OCI-LY1 (cell line): Measurements from ENCODE around the gene DDX17.

Experiments
- H2AFZ ChIP-seq: fragments of 200-600 bp; sonication (generic), shearing (Covaris generic); 2 replicates; pipeline ENCODE4 v1.6.0; 2014; ENCODE audit warnings: antibody characterized with exemption, mild to moderate bottlenecking, low read length
- H3F3A ChIP-seq: fragments of 200-600 bp; sonication (generic), shearing (Covaris generic); 2 replicates; pipeline ENCODE4 v1.6.0; 2014; ENCODE audit warnings: mild to moderate bottlenecking, antibody characterized with exemption, low read length, moderate library complexity; ENCODE audit not compliant: insufficient read depth
- H3K27ac ChIP-seq: fragments of 200-600 bp; sonication (generic); 2 replicates; pipeline ENCODE4 v1.5.1; 2014; ENCODE audit warnings: low read length, mixed run types, mild to moderate bottlenecking, low read depth; ENCODE audit not compliant: poor library complexity, severe bottlenecking
- H3K27me3 ChIP-seq: fragments of 200-600 bp; sonication (generic); 2 replicates; pipeline ENCODE4 v1.6.0; 2014; ENCODE audit warnings: antibody characterized with exemption, mild to moderate bottlenecking, low read length, moderate library complexity; ENCODE audit not compliant: insufficient read depth
- H3K36me3 ChIP-seq: fragments of 200-600 bp; sonication (generic); 2 replicates; pipeline ENCODE4 v1.6.1; 2014; ENCODE audit warnings: mild to moderate bottlenecking, antibody characterized with exemption, low read length, moderate library complexity, mixed read lengths; ENCODE audit not compliant: insufficient read depth
- H3K4me1 ChIP-seq: fragments of 200-600 bp; sonication (generic); 2 replicates; pipeline ENCODE4 v1.5.1; 2014; ENCODE audit warnings: mild to moderate bottlenecking, low read length, moderate library complexity; ENCODE audit not compliant: insufficient read depth, severe bottlenecking
- H3K4me2 ChIP-seq: fragments of 200-600 bp; sonication (generic), shearing (Covaris generic); 2 replicates; pipeline ENCODE4 v1.6.1; 2014; ENCODE audit warnings: low read length
- H3K4me3 ChIP-seq: fragments of 200-600 bp; sonication (generic); 2 replicates; pipeline ENCODE4 v1.5.1; 2014; ENCODE audit warnings: low read length, low read depth, mild to moderate bottlenecking, mixed read lengths; ENCODE audit not compliant: poor library complexity, severe bottlenecking
- H3K79me2 ChIP-seq: fragments of 200-600 bp; shearing (Covaris generic); 2 replicates; pipeline ENCODE4 v1.6.1; 2016; ENCODE audit warnings: mixed run types, low read length, mixed read lengths; ENCODE audit not compliant: insufficient read depth
- H3K9ac ChIP-seq: fragments of 200-600 bp; sonication (generic), shearing (Covaris generic); 2 replicates; pipeline ENCODE4 v1.6.1; 2014; ENCODE audit warnings: mild to moderate bottlenecking, low read length, mixed read lengths
- H3K9me2 ChIP-seq: fragments of 200-600 bp; sonication (generic), shearing (Covaris generic); 2 replicates; pipeline ENCODE4 v1.6.1; 2014; ENCODE audit warnings: low read depth, mild to moderate bottlenecking, low read length, mixed read lengths
- H3K9me3 ChIP-seq: fragments of 200-600 bp; shearing (Covaris generic); 2 replicates; pipeline ENCODE4 v1.6.1; 2014; ENCODE audit warnings: low read length, mixed read lengths
- H4K20me1 ChIP-seq: fragments of 200-600 bp; sonication (generic), shearing (Covaris generic); 2 replicates; pipeline ENCODE4 v1.6.0; 2016; ENCODE audit warnings: mild to moderate bottlenecking, low read length; ENCODE audit not compliant: insufficient read depth
- CTCF ChIP-seq: fragments of 200-600 bp; sonication (generic), shearing (Covaris generic); IDR thresholded peaks from 2 replicates; pipeline ENCODE4 v1.5.1; 2017; ENCODE audit warnings: mild to moderate bottlenecking, antibody characterized with exemption, low read length, moderate library complexity, mixed read lengths
- EZH2 ChIP-seq: fragments of 200-600 bp; sonication (generic), shearing (Covaris generic); IDR thresholded peaks from 2 replicates; pipeline ENCODE4 v1.8.0; 2017; ENCODE audit warnings: borderline replicate concordance, mixed run types, mild to moderate bottlenecking, antibody characterized with exemption, low read length, moderate library complexity, mixed read lengths

DDX17 gene

GRCh38 chr22:38494498-38494897 lies 11.6 kb downstream of the DDX17 start:
- Histone ChIP-seq H3K9me2 (no peaks in the 10 kb centered on the region), H3K9ac (no peak overlapping the region), H3K4me2 (no peak overlapping the region), H3K4me1 (no peaks in the 10 kb centered on the region), H3K4me3 (no peak overlapping the region), H3K27ac (no peak overlapping the region), H3K9me3 (no peaks in the 10 kb centered on the region), H3K36me3 (peaks cover 100% of the 10 kb centered on the region), H2AFZ (no peak overlapping the region), H3K79me2 (no peaks in the 10 kb centered on the region), H3F3A (no peaks in the 10 kb centered on the region), H3K27me3 (no peaks in the 10 kb centered on the region), H4K20me1 (no peaks in the 10 kb centered on the region)
- TF ChIP-seq CTCF (no peak), EZH2 (no peak)

- H3K4me2 ChIP-seq: no peak overlapping the region
- H3K36me3 ChIP-seq: peaks cover 100% of the 10 kb centered on the region
- no peaks in the 10 kb centered on the region for H3K27me3 ChIP-seq
- peaks cover 3% of the 10 kb centered on the region; the same call in 1 of the 2 replicates for H4K20me1 ChIP-seq
- no peaks in the 10 kb centered on the region for H3K4me1 ChIP-seq
- no peaks in the 10 kb centered on the region for H3K9me3 ChIP-seq
- TF ChIP-seq EZH2: no peak
- TF ChIP-seq CTCF: no peak
- H3K9me2 ChIP-seq: no peaks in the 10 kb centered on the region
- no peak overlapping the region for H3K4me3 ChIP-seq
- no peak overlapping the region for H2AFZ ChIP-seq
- no peaks in the 10 kb centered on the region for H3F3A ChIP-seq
- no peak overlapping the region for H3K9ac ChIP-seq
- no peak overlapping the region for H3K27ac ChIP-seq
- H3K79me2 ChIP-seq: no peaks in the 10 kb centered on the region
Observed at GRCh38 chr22:38491707-38492348, 14.3 kb downstream of the DDX17 start.

- Histone ChIP-seq H2AFZ (no peak overlapping the region), H4K20me1 (peaks cover 3% of the 10 kb centered on the region; the same call in 1 of the 2 replicates), H3K79me2 (no peaks in the 10 kb centered on the region), H3K27me3 (no peaks in the 10 kb centered on the region), H3K9ac (no peak overlapping the region), H3F3A (no peaks in the 10 kb centered on the region), H3K9me2 (no peaks in the 10 kb centered on the region), H3K4me2 (no peak overlapping the region), H3K27ac (no peak overlapping the region), H3K9me3 (no peaks in the 10 kb centered on the region), H3K4me1 (no peaks in the 10 kb centered on the region), H3K4me3 (no peak overlapping the region), H3K36me3 (peaks cover 100% of the 10 kb centered on the region)
- TF ChIP-seq CTCF: no peak
- TF ChIP-seq EZH2: no peak
Observed at GRCh38 chr22:38490915-38491314, 15.2 kb downstream of the DDX17 start.
